ENCODE results near the gene FBXO3. TPM values are rescaled to one million over a fixed set of nuclear protein-coding genes. Genes with fewer than 3 reads are reported as not detected.

The FBXO3 gene
- total RNA-seq, 1 experiment from 2014 or later: 29.6 TPM

DNA sequence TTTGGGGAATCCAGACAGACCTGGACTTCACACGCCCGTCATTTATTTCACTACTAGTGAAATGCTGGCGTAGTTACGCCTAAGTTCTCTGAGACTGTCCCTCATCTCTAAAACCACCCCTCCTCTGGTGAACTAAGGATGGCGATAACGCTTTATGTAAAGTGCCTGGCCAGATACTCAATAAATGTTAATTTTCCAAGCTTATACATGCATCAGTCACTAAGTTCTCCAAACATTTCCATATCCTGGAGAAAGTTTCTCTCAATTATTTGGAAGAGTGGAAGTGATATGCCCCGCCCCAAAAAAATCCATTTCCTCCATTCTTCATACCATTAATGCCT is 1.1 kb upstream of the FBXO3 start:
- POLR2A ChIA-PET: no interaction called here
- Histone ChIP-seq H3K4me1 (peaks cover 15% of the 10 kb centered on the region), H3K9me3 (no peaks in the 10 kb centered on the region), H3K36me3 (ENCODE audit: control insufficient read depth, insufficient read depth, low read length) (no peaks in the 10 kb centered on the region), H3K4me3 (ENCODE audit: low read depth, low read length) (no peak overlapping the region), H3K27me3 (replicated peaks; ENCODE audit: control insufficient read depth, insufficient read depth, low read length) (no peaks in the 10 kb centered on the region)
- TF ChIP-seq, protein P1, sequence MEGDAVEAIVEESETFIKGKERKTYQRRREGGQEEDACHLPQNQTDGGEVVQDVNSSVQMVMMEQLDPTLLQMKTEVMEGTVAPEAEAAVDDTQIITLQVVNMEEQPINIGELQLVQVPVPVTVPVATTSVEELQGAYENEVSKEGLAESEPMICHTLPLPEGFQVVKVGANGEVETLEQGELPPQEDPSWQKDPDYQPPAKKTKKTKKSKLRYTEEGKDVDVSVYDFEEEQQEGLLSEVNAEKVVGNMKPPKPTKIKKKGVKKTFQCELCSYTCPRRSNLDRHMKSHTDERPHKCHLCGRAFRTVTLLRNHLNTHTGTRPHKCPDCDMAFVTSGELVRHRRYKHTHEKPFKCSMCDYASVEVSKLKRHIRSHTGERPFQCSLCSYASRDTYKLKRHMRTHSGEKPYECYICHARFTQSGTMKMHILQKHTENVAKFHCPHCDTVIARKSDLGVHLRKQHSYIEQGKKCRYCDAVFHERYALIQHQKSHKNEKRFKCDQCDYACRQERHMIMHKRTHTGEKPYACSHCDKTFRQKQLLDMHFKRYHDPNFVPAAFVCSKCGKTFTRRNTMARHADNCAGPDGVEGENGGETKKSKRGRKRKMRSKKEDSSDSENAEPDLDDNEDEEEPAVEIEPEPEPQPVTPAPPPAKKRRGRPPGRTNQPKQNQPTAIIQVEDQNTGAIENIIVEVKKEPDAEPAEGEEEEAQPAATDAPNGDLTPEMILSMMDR (IDR thresholded peaks at IDR 0.05; ENCODE audit: insufficient read depth in 1 of 2, low read depth in 1 of 2, low read length in 1 of 2, severe bottlenecking in 1 of 2, unreplicated experiment in 1 of 2): no peak
- Mint-ChIP-seq H3K27me3 (ENCODE audit: insufficient read depth, unreplicated experiment) (peaks cover 10% of the 10 kb centered on the region), H3K9me3 (ENCODE audit: unreplicated experiment) (no peaks in the 10 kb centered on the region), H3K4me1 (ENCODE audit: low read depth, unreplicated experiment) (peaks cover 19% of the 10 kb centered on the region), H3K36me3 (ENCODE audit: insufficient read depth, unreplicated experiment) (no peaks in the 10 kb centered on the region), H3K27ac (ENCODE audit: unreplicated experiment) (no peak overlapping the region), H3K4me3 (ENCODE audit: unreplicated experiment) (peak overlapping the region; percentile 85)
- DNase-seq: no peak
- CTCF ChIA-PET: no interaction called here
- intact Hi-C loops (cut with micrococcal nuclease; ENCODE audit: unreplicated experiment): loop anchor here (2.0 kb wide), 1 partner anchor 53 kb away; no protein-coding TSS in a partner anchor
- BruUV-seq (replicated peaks): no TSS peak

DNA sequence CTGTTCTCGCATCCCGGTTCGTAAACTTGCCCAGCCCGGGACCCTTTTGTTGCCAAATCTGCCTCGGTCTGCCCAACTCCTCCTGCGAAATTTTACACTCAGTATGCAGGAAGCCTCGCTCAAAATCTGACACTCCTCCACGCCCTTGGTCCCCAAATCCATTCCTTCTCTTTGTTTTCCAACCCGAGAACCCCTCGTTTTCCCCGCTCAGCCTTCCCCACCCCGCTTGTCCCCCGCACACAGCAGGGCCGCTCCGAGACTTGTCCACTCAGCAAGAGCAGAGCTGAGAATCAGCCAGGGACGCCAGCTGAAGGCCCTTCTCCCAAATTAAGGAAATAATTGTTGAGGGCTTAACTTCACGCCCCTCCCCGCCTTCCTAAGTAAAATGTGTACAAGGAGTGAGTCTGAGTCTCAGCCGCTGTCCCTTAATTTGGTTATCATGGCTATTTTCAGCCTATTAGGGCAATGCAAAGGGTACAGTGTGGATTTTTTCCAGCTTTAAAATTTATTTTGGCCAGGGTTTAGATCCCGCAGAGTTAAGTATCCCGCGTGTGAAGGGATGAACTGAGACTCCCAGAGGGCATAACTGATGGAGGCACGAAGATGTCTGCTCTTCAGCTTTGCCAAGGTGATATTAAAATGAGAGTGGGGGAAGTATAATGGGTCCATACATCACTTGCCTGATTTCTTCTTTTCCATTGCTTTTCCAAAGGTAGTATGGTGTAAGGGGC is 581 bp upstream of the FBXO3 start:
- peaks cover 20% of the 10 kb centered on the region for H3K4me1 Mint-ChIP-seq (ENCODE audit: low read depth, unreplicated experiment)
- H3K27ac Mint-ChIP-seq (ENCODE audit: unreplicated experiment): peak overlapping the region; percentile 82
- peaks cover 10% of the 10 kb centered on the region for H3K27me3 Mint-ChIP-seq (ENCODE audit: insufficient read depth, unreplicated experiment)
- BruUV-seq (replicated peaks): no TSS peak
- H3K4me3 Mint-ChIP-seq (ENCODE audit: unreplicated experiment): peak overlapping the region; percentile 85
- Histone ChIP-seq H3K27me3 (replicated peaks; ENCODE audit: control insufficient read depth, insufficient read depth, low read length) (no peaks in the 10 kb centered on the region), H3K4me3 (ENCODE audit: low read depth, low read length) (peak overlapping the region; percentile 66), H3K9me3 (no peaks in the 10 kb centered on the region), H3K4me1 (peaks cover 11% of the 10 kb centered on the region), H3K36me3 (ENCODE audit: control insufficient read depth, insufficient read depth, low read length) (no peaks in the 10 kb centered on the region)
- TF ChIP-seq, protein P1 (IDR thresholded peaks at IDR 0.05; ENCODE audit: insufficient read depth in 1 of 2, low read depth in 1 of 2, low read length in 1 of 2, severe bottlenecking in 1 of 2, unreplicated experiment in 1 of 2): no peak
- intact Hi-C loops (cut with micrococcal nuclease; ENCODE audit: unreplicated experiment): loop anchor here (2.0 kb wide), 1 partner anchor 54 kb away; no protein-coding TSS in a partner anchor
- no peak for DNase-seq
- ChIA-PET POLR2A (no interaction called here), CTCF (no interaction called here)
- no peaks in the 10 kb centered on the region for H3K9me3 Mint-ChIP-seq (ENCODE audit: unreplicated experiment)
- no peaks in the 10 kb centered on the region for H3K36me3 Mint-ChIP-seq (ENCODE audit: insufficient read depth, unreplicated experiment)

- intact Hi-C loops (cut with micrococcal nuclease; ENCODE audit: unreplicated experiment): no loop called here
- TF ChIP-seq, protein P1 (IDR thresholded peaks at IDR 0.05; ENCODE audit: insufficient read depth in 1 of 2, low read depth in 1 of 2, low read length in 1 of 2, severe bottlenecking in 1 of 2, unreplicated experiment in 1 of 2): no peak
- Histone ChIP-seq H3K4me1 (peaks cover 11% of the 10 kb centered on the region), H3K4me3 (ENCODE audit: low read depth, low read length) (peak overlapping the region; percentile 66), H3K9me3 (no peaks in the 10 kb centered on the region), H3K27me3 (replicated peaks; ENCODE audit: control insufficient read depth, insufficient read depth, low read length) (no peaks in the 10 kb centered on the region), H3K36me3 (ENCODE audit: control insufficient read depth, insufficient read depth, low read length) (no peaks in the 10 kb centered on the region; the same call in 1 of the 2 replicates)
- no TSS peak for BruUV-seq (replicated peaks)
- peak overlapping the region; percentile 85 for H3K4me3 Mint-ChIP-seq (ENCODE audit: unreplicated experiment)
- no peaks in the 10 kb centered on the region for H3K9me3 Mint-ChIP-seq (ENCODE audit: unreplicated experiment)
- POLR2A ChIA-PET: no interaction called here
- CTCF ChIA-PET: no interaction called here
- H3K36me3 Mint-ChIP-seq (ENCODE audit: insufficient read depth, unreplicated experiment): no peaks in the 10 kb centered on the region
- no peak for DNase-seq
- peaks cover 25% of the 10 kb centered on the region for H3K4me1 Mint-ChIP-seq (ENCODE audit: low read depth, unreplicated experiment)
- peaks cover 10% of the 10 kb centered on the region for H3K27me3 Mint-ChIP-seq (ENCODE audit: insufficient read depth, unreplicated experiment)
- peak overlapping the region; percentile 82 for H3K27ac Mint-ChIP-seq (ENCODE audit: unreplicated experiment)
Measured at GRCh38 chr11:33773404-33773986, 825 bp downstream of the FBXO3 start.
